Endothelial cell of umbilical vein (primary cell): Measurements from ENCODE around the gene SPAM1.

ENCODE experiments used
- CTCF ChIP-seq, 2 donors: IDR thresholded peaks; 1 replicate in 1 of 2; 2 replicates in 1 of 2; pipeline ENCODE4 v1.5.1; 2011; ENCODE audit warnings: low read length in 2 of 2, mild to moderate bottlenecking in 2 of 2, moderate library complexity in 2 of 2, control low read depth in 1 of 2, inconsistent platforms in 1 of 2, low read depth in 1 of 2; ENCODE audit not compliant: insufficient read depth in 1 of 2; ENCODE audit errors: extremely low read depth in 1 of 2
- EZH2 ChIP-seq: IDR thresholded peaks from 2 replicates; pipeline ENCODE4 v1.6.1; 2012; ENCODE audit warnings: borderline replicate concordance, low read depth, mild to moderate bottlenecking, moderate library complexity, low read length, inconsistent platforms; ENCODE audit not compliant: severe bottlenecking
- FOS ChIP-seq: IDR thresholded peaks from 2 replicates; pipeline ENCODE4 v1.6.1; 2011; ENCODE audit warnings: mild to moderate bottlenecking, low read length, moderate library complexity, borderline replicate concordance; ENCODE audit not compliant: insufficient read depth
- JUN ChIP-seq: IDR thresholded peaks from 2 replicates; pipeline ENCODE4 v1.6.1; 2011; ENCODE audit warnings: borderline replicate concordance, low read depth; ENCODE audit not compliant: insufficient read length, insufficient read depth
- MAX ChIP-seq: IDR thresholded peaks from 2 replicates; pipeline ENCODE4 v1.6.1; 2011; ENCODE audit not compliant: insufficient read depth, insufficient read length
- POLR2A ChIP-seq: IDR thresholded peaks from 2 replicates; pipeline ENCODE4 v1.6.1; 2012; ENCODE audit warnings: low read depth, mild to moderate bottlenecking, control low read depth, low read length
- POLR2AphosphoS5 ChIP-seq: IDR thresholded peaks from 2 replicates; pipeline ENCODE4 v1.6.1; 2012; ENCODE audit warnings: low read depth, mild to moderate bottlenecking, control low read depth, low read length, moderate library complexity; ENCODE audit not compliant: insufficient read depth

GRCh38 chr7:123975084-123975483, 50.0 kb downstream of the SPAM1 start:
- TF ChIP-seq JUN (no peak), FOS (no peak), CTCF (IDR thresholded peaks at IDR 0.05; ENCODE audit: extremely low read depth in 1 of 2, insufficient read depth in 1 of 2, low read depth in 1 of 2, low read length in 2 of 2) (no peak), POLR2A (no peak), EZH2 (no peak), POLR2AphosphoS5 (no peak), MAX (no peak)
